Activated CD4-positive, alpha-beta T cell treated with anti-CD3 and anti-CD28 coated beads, Interleukin-2, amount 50 U/mL, for 1 hour (primary cell): Measurements from ENCODE around the gene ANAPC10.
"Not testable (repeated sequence)": the region's sequence is repeated elsewhere in the genome, so short reads cannot be mapped to it uniquely, and the experiment has no call there.

ENCODE experiments used
- DNase-seq: peaks from one replicate; pipeline ENCODE4 v3.0.0-alpha.2; 2020

The ANAPC10 gene

DNA sequence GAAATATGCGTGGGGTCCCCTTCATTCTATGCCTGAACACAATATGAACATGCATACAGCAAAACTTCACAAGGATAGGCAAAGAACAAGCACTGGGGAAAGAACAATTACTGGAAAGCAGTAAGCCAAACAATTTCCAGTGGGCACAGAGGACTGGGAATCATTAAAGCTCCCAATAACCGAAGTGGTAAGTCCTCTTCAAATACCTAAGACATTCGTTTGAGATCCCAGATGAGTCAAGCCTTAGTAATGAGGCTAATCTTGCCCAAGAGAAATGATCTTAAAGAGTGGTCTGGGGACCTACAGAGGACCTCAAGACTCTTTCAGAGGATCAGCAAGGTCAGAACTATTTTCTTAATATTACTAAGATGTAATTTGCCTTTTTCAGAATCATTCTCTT lies 28.6 kb downstream of the ANAPC10 start:
- no peak for DNase-seq

DNA sequence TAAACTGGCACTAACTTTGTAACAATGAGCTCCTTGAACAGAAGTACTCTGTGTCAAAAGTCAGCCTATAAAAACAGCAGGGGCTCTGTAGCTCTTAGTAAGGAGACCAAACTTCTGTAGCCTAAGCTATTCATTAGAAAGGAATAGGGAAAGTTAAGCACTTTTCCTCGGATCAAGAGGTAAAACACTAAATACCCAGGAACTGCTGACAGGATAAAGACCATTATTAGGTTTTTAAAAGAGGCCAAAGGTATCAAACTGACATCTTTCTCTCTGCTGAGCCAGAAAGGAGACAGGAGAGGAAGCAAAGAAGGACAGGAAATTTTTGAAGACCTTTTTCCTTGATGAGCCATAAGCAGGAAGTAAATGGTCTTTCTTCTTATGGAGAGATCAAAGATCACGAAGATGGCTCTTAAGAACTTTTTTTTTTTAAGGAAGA lies 31.9 kb downstream of the ANAPC10 start:
- no peak for DNase-seq

DNA sequence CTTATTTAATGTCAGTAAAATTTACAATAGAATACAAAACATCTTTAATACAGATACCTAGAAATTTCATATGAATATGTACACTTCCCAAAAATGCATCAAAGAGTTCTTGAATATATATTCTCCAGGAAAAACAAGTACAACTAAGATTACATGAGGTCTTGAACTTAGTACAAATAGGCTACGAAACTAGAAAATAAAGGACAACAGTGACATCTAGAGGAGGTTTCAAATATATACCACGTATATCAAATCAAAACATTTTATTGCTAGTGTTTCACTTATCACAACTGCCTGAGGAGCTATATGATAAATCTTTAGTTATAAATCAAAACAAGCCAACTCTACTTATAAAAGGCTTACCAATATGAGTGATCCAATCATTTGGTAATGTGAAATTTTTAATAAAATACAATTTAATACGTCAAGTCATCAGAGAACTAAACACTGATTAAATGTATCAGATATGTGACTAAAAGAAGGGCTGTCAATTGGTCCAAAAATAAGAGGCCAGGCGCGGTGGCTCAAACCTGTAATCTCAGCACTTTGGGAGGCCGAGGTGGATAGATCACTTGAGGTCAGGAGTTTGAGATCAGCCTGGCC lies 36.6 kb downstream of the ANAPC10 start:
- no peak for DNase-seq

DNA sequence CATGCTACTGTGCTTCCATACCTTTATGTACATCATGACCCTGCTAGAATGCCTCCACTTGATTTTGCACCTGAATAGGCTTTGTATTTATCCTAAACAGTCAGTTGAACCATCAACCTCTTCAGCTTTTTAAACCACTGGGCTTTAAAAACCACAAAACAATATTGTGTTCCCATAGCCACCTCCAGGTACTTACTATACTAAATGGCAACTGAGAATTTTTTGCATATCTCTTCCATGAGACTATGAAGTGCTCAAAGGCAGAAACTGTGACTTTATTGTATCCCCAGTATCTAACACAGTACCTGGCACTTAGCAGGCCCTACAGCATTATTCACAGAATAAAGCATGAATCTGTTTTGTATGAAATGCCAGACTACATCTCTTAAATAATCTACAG lies 39.7 kb downstream of the ANAPC10 start:
- no peak for DNase-seq

DNA sequence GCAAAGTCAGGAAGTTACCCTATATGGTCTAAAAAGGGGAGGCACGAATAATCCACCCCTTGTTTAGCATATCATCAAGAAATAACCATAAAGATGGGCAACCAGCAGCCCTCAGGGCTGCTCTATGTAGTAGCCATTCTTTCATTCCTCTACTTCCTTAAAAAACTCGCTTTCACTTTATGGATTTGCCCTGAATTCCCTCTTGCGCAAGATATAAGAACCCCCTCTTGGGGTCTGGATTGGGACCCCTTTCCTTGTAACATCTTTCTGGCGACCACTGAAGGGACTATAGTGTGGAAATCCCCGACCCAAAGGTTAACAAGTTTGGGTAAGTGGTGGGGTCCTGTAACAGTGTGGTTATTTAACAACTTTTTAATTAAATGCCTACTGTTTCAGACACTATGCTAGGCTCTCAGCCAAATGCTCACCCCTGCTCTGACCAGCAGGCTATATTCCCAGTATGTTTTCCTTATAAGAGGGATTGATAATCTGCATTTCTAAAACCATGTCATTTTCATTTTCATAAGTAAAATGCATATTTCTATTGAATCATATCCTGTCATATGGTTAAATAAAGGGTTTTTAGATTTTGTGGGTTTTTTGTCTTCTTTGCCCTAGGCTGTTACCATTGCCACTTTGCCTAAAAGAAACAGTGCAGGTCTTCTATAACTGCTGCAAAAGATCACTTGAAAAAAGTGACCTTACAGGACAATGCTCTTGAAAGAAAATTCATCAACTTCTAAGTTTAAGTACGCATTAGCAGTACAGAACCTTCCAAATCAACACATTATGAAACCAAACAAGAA lies 41.5 kb downstream of the ANAPC10 start:
- DNase-seq, result no peak

DNA sequence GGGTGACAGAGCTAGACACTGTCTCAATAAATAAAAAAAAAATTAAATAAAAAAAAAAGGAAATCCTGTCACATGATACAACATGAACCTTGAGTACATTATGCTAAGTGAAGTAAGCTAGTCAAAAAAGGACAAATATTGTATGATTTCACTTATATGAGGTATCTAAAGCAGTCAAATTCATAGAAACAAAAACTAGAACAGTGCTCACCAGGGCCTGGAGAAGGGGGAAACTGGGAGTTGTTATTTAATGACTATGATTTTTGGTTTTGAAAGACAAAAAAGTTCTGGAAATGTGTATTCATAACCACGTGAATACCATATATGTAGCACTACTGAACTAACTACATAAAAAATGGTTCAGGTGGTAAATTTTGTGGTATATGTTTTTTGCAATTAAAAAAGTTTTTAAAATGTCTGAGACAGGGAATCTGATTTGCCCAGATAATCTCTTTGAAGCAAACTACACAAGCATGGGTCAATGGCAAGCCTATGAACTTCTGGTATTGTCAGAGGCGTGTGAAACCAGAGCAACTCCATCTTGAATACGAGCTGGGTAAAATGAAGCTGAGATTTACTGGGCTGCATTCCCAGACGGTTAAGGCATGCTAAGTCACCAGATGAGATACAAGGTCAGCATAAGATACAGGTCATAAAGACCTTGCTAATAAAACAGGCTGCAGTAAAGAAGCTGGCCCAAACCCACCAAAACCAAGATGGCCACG lies 42.3 kb downstream of the ANAPC10 start:
- DNase-seq, result no peak

DNA sequence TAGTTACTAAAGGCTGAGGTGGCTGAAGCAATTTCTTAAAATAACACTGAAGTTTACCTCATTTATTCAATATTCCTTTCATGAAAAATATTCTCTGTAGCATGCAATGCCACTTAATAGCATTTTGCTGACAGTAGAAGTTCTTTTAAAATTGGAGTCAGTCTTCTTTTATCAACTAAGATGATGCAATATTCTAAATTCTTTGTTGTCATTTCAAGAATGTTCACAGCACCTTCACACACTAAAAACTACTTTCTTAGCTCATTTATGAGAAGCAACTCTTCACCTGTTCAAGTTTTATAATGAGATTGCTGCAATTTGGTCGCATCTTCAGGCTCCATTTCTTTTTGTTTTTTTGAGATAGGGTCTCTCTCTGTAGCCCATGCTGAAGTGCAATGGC lies 48.8 kb downstream of the ANAPC10 start:
- no peak for DNase-seq

DNA sequence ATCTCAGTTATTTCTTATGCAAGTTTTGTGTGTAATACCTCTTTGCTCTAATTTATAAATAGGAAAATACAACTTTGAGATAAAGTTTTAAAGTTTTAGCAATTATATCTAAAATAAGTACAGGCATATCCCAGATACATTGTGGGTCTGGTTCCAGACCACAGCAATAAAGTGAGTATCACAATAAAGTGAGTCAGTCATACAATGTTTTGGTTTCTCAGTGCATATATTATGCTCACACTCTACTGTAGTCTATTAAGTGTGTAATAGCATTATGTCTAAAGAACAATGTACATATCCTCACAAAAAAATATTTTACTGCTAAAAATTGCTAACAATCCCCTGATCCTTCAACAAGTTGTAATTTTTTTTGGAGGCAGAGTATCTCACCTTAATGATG lies 49.2 kb downstream of the ANAPC10 start:
- no peak for DNase-seq

DNA sequence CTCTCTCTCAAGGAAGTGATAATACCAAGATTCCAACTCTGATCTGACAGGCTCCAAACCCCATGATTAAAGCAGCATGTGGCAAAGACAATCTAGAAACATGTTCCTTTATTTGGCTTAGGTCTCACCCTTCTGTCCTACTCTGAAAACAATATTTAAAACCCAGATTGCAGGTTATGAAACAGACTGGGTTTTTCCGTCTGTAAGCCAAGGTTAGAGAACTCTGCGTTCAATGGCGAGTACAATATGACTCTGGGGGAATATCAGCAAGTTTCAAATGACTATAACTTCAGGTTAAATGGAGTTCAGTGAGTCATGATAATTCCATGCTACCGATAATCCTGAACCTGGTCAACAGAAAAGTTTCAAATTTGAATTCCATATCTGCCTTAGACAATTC lies 50.8 kb downstream of the ANAPC10 start:
- DNase-seq, result no peak

DNA sequence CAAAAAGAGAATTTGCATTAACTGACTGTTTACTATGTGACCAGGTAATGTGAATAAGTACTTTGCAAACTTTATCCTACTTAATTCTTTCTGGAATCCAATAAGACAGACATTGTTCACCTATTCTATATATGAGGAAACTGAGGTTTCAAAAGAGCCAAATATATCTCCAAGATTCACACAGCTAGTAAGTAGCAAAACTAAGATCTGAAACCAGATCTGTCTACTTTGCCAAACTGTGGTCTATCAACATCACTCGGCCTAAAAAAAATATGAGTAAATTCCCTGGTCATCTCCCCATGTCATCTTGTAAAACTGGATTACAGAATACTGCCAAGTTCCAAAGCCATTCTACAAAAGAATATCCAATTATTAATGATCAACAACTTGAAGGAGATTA lies 52.8 kb downstream of the ANAPC10 start:
- DNase-seq, result no peak

DNA sequence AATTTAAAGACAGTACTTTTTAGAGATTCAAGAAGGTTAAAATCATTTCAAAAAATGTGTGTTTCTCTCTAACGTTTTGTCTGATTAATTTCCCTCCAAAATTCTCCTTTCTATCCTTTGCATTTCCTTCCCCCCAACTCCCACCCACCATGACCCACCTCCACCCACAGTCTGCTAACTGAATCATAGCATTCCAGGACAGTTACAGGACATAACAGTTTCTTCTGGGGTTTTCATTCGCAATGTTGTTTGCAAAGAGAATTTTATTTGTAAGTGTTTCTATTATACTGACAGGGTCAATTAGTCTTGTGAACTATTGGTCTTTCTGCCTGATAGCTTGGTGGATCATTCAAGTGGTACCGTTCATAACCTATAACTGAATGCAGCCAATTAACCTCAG lies 53.7 kb downstream of the ANAPC10 start:
- DNase-seq, result no peak

DNA sequence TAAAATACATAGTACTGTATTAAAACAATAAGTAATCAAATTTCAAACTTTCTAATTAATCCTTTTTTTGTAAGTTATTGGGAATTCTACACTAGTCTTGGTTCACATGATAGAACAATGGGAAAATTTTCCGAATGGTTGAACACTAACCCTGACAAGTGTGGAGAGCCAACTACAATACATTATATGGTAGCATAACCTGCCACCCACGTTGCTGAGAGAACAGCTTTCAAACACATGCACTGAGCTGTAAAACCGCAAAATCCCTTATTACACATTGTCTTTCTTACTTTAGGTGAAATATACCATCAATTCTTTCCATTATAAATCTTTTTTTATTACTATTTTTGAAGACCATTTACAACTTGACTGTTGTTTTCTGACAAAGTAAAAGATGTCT lies 54.7 kb downstream of the ANAPC10 start:
- DNase-seq, result no peak

DNA sequence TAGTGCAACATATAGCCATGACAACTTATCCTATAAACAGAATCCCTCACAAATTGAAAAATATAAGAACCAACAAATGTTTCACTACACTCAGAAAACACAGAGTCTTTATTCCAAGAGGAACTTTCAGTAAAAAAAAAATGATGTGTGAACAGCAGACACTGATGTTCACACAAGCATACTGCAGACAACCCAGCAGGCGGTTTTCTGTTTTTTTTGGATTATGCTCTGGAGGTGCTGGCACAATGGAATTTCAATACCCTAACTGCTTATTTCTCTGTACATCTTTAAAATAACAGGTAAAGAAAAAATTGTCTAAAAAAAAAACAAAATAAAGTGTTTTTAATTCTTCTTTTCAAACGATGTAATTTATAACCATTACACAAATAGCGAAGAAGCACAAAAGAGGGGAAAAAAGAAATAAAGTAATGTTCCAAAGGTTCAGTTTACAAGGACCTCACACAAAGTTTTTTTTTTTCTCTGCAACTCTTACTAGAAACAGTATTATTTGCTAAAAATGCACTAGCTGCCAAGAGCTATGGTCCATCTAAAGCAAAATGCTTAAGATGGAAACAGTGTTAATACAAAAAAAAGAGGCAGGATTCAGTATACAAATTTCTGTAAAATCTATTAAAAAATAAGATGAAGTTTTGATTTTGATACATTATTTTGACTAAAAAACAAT lies 55.3 kb downstream of the ANAPC10 start:
- DNase-seq, result no peak

DNA sequence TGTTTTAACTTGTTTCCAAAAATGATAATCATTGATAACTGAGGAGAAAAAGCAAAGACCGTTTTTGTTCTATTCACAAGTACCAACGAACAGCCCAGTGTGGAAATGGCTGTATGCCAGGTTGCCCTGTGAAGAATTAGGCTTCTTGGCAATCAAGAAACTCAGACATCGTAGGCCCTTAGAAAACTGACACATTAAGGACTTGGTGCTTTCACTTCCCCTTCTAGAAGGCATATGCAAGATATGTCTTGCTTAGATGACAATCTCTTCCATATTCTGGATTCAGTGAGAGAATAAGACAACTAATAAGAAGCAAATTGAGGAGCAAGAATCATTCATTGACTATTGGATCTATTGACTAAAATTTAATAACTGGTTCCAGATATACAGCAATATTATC lies 56.6 kb downstream of the ANAPC10 start:
- no peak for DNase-seq

DNA sequence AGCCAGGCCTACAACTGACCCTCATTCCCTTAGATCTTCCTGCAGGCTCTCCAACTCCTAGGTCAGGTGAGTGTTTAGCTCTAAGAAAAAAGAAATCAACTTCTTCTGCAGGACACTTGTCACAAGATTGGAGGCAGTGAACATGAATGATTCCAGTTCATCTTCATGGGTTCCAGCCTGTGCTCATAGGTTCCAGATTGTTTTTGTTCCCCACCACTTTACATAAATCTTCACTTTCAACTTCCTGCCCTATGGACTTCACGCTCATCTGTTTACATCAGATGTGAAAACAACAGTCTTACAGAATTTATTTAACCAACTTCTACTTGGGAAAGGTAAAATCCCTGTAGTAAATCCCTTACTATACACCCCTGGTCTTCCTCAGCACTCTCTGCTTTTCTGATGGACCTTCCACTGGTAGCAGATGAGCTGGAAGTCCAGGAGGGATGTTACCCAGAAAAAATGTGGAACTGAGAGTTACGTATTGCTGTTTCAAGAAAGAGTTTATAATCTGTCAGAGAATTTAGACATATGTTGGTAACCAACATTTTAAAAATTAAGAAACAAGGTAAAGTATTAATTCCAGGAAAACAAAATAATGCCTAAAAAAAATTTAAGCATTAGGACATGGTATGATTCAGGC lies 62.4 kb downstream of the ANAPC10 start:
- no peak for DNase-seq

DNA sequence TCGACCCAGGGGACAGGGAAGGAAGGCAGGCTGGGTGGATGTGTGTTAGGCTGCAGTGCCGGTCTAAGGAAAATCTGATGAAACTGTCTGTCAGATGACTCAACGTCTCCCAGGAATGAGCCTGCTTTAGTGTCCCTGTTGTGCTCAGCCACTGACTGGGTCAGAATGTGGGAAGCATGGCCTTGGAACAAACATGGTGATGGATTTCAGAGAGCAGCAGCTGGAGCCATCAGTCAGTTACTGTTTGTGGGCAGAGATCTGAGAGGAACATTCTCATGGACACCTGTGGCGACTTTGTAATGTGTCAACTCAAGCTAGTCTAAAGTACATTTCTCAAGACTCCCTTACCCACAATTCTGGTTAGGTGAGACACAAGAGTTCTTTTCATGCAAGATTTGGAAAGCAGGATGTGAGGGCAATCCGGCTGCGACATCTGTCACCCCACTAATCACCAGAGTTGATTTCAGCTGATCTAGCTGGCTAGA lies 63.2 kb downstream of the ANAPC10 start:
- no peak for DNase-seq

DNA sequence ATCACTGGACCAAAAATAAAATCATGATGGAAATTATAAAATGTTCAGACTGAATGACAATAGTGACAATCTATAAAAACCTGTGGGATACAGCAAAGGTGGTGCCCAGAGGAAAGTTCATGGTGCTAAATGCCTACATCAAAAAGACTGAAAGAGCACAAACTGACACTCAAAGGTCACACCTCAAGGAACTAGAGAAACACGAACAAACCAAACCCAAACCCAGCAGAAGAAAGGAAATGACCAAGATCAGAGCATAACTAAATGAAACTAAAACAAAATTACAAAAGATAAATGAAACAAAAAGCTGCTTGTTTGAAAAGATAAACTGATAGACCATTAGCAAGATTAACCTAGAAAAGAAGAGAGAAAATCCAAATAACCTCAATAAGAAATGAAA lies 78.7 kb downstream of the ANAPC10 start:
- no peak for DNase-seq

DNA sequence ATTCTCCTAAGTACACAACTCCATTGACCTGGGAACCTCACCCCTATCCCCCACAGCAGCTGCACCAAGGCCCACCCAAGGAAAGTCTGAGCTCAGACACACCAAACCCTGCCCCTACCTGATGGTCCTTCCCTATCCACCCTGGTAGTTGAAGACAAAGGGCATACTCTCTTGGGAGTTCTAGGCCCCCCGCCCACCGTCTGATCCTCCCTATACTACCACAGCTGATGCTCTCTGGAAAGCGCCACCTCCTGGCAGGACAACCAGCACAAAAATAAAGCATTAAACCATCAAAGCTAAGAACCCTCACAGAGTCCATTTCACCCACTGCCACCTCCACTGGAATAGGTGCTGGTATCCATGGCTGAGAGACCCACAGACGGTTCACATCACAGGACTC lies 83.6 kb downstream of the ANAPC10 start:
- no peak for DNase-seq

DNA sequence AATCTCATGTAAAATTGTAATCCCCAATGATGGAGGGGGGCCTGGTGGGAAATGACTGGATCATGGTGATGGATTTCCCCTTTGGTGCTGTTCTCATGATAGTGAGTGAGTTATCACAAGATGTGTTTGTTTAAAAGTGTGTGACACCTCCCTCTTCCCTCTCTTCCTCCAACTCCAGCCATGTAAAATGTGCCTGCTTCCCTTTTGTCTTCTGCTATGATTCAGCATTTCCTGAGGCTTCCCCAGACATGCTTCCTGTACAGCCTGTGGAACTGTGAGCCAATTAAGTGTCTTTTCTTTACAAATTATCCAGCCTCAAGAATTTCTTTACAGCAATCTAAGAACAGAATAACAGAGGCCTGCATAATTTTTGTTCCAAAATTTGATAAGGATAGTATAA lies 85.2 kb downstream of the ANAPC10 start:
- DNase-seq, result no peak

DNA sequence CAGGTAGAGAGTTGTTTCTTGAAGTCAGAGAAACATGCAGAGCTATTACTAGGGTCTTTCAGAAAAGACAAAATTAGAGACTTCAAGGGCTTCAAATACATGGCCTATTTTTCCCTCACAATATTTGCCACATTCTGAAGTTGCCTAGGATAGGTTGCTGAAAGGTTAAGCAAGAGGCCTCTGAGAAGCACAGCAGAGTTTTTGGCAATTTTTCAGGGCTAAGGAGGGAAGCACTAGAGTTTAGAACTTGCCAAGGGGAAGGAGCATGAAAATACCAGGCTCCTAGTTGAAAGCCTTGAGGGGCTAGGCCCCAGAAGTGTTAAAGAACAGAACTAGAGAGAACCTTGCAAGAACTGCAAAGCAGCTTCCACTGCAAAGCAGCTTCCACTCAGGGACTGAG lies 86.4 kb downstream of the ANAPC10 start:
- DNase-seq, result no peak

DNA sequence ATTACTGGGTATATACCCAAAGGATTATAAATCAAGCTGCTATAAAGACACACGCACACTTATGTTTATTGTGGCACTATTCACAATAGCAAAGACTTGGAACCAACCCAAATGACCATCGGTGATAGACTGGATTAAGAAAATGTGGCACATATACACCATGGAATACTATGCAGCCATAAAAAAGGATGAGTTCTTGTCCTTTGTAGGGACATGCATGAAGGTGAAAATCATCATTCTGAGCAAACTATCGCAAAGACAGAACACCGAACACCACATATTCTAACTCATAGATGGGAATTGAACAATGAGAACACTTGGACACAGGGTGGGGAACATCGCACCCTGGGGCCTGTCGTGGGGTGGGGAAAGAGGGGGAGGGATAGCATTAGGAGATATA lies 87.7 kb downstream of the ANAPC10 start:
- not testable (repeated sequence) for DNase-seq

DNA sequence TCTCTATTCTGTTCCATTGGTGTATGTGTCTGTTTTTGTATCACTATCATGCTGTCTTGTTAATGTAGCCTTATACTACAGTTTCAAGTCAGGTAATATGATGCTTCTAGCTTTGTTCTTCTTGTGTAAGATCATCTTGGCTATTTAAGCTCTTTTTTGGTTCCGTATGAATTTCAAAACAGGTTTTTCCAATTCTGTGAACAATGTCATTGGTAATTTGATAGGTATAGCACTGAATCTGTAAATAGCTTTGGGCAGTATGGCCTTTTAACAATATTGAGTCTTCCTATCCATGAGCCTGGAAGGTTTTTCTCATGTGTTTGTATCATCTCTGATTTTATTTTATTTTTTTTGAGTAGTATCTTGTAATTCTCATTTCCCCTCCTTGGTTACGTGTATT lies 94.3 kb downstream of the ANAPC10 start:
- DNase-seq, result no peak

DNA sequence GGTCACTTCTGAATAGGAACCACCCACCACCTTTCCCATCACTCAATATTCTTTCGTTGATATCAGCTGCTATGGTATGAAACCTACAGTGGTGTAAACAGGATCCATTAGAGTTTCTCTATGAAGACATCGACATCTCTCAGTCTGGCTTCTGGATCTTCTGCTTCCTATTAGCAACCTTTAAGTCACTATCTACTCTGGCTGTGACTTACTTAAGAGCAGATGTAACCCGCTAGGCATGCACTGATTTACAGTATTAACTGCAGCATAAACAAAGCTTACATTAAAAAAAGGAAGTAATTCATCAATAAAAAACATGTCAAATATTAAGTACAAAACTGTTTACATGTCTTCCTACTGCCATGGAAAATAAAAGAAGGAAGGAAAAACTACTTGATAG lies 96.4 kb downstream of the ANAPC10 start:
- no peak for DNase-seq
